HG02763 (cell line): ENCODE measurements around the gene KRTAP5-3.
"Not testable (repeated sequence)": the region's sequence is repeated elsewhere in the genome, so short reads cannot be mapped to it uniquely, and the experiment has no call there.

Experiments used
- ATAC-seq: cut with Tn5 transposase; IDR thresholded peaks from one replicate; pipeline ENCODE4 v1.9.1; 2021; ENCODE audit warnings: mild to moderate bottlenecking, moderate library complexity; ENCODE audit not compliant: unreplicated experiment

KRTAP5-3 gene

GRCh38 chr11:1608363-1608762 is at the start of gene KRTAP5-3:
TSS of gene KRTAP5-3 (minus strand) at chr11:1608463. CDS start at chr11:1608385, 78 bp downstream.
- no peak for ATAC-seq

- ATAC-seq, result no peak
These were observed 48.4 kb upstream of the KRTAP5-3 start for GRCh38 chr11:1656670-1657069.

GRCh38 chr11:1656061-1656441 is 47.8 kb upstream of the KRTAP5-3 start:
- ATAC-seq, result no peak

- ATAC-seq, result no peak
These were observed 47.2 kb upstream of the KRTAP5-3 start for GRCh38 chr11:1655168-1656060.

GRCh38 chr11:1654388-1655167 is 46.3 kb upstream of the KRTAP5-3 start:
- no peak for ATAC-seq

- ATAC-seq, result no peak
These were observed 45.5 kb upstream of the KRTAP5-3 start for GRCh38 chr11:1653541-1654387.

- no peak for ATAC-seq
These were observed 44.7 kb upstream of the KRTAP5-3 start for GRCh38 chr11:1652771-1653540.

GRCh38 chr11:1652442-1652770 is 44.1 kb upstream of the KRTAP5-3 start:
- no peak for ATAC-seq

GRCh38 chr11:1652026-1652425 is 43.8 kb upstream of the KRTAP5-3 start:
- ATAC-seq, result no peak

GRCh38 chr11:1651411-1651980 is 43.2 kb upstream of the KRTAP5-3 start:
- no peak for ATAC-seq

- no peak for ATAC-seq
These were observed 42.6 kb upstream of the KRTAP5-3 start for GRCh38 chr11:1650918-1651262.

GRCh38 chr11:1650034-1650917 is 42.0 kb upstream of the KRTAP5-3 start:
- no peak for ATAC-seq

GRCh38 chr11:1648653-1649420 is 40.6 kb upstream of the KRTAP5-3 start:
- no peak for ATAC-seq

- no peak for ATAC-seq
These were observed 39.8 kb upstream of the KRTAP5-3 start for GRCh38 chr11:1647901-1648652.

- ATAC-seq, result not testable (repeated sequence)
These were observed 38.3 kb upstream of the KRTAP5-3 start for GRCh38 chr11:1646540-1646939.

- ATAC-seq, result no peak
These were observed 37.1 kb upstream of the KRTAP5-3 start for GRCh38 chr11:1645357-1645821.

GRCh38 chr11:1644601-1645356 is 36.5 kb upstream of the KRTAP5-3 start:
- ATAC-seq, result no peak
